Measurements from ENCODE around the gene FBXW4.
"Not testable (repeated sequence)": the region's sequence is repeated elsewhere in the genome, so short reads cannot be mapped to it uniquely, and the experiment has no call there.

The FBXW4 gene

DNA sequence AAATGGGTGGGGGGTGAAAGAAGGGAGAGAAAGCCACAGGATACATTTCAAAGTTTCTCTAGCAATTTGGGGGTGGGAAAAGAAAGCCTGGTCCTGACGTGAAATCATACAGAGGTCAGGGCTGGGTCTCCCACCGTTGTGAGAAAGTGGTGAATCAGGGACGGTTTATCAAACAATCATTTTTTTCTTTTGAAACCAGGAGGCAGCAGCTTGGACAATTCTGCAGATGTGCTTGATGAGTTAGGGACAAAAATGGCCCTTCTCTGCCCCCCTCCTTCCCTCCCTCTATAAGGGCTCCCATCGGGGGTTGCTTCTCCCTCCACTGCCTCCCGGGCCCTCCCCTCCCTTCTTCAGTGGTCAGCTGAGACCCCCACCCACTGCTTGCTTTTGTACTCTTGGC, 43.6 kb downstream of the FBXW4 start:
- no peak for DNase-seq

DNA sequence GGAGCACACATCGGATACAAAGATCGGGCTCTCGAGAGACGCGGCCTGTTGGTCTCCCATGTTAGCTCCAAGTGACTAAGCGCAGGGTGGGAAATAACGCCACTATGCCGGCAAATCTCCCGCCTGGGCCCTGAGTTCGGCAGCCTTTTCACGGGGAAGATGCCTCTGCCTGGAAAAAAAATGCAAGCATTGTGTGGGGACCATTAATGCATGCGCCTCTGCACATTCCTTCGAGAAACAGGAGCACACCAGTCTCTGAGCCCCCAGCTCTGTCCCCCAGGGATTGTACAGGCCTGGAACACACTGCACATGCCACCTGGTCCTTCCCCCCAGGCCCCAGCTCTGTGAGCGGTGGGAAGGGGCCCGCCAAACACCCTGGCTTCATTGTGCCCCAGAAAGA, 44.1 kb downstream of the FBXW4 start:
- DNase-seq, result no peak

DNA sequence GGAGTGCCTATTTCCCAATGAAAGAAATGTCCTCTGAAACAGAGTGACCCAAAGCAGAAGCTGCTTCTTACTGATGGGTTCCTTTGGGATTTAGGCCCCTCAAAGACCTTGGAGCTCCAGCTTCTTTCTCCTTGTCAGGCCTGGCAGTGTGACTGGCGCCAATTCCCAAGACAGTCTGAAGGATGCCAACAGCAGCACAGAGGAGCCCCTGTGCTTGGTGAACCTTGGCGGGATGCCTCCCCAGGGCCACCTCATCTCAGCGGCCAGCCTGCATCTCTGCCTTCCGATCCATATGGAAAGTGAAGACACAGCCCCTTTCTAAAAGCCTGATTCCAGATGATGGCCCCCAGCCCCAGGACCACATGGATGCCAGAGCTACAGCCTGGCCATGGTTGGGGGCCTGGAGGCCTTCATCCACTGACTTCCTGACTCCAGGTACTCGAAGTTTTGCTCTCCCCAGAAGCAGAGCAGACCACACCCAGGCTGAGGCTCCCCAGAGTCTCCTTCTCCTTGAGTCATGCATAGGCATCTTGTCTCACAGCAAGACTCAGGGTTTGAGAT, 45.4 kb downstream of the FBXW4 start:
- DNase-seq, result no peak

DNA sequence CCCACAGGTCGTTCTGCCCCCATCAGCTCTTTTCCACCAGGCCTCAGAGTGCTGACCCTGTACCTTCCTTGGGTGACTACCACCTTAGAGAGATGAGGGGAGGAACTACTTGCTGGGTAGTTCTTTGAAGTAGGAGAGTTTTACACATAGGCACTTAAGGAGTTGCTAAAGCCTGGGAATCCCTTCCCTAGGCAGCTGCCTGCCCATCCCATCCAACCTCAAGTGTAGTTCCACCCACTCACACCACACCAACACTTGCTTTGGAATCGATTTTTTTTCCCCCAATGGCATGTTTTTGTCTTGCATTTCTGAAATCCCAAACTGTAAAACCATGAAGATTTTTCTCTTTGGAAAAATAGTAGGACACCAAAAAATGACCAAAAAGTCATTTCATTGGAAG, 47.7 kb downstream of the FBXW4 start:
- no peak for DNase-seq

DNA sequence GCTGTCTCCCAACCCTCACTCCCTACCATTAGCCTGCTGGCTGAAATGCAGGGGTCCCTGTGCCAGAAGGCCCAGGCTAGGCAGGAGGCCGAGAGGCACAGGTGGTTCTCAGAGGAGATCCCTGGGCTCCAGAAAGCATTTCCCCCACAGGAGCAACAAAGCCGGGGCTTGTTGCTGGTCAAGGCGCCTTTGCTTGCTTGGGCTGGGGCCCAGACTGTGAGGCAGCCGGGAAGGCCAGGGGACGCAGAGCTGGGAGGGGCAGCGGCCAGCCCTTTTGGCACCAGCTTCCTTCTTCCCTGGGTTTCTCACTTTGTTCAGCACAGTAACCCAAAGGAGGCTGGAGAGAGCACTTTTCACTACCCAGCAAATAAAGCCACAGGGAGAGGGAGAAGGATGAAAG, 48.6 kb downstream of the FBXW4 start:
- no peak for DNase-seq

DNA sequence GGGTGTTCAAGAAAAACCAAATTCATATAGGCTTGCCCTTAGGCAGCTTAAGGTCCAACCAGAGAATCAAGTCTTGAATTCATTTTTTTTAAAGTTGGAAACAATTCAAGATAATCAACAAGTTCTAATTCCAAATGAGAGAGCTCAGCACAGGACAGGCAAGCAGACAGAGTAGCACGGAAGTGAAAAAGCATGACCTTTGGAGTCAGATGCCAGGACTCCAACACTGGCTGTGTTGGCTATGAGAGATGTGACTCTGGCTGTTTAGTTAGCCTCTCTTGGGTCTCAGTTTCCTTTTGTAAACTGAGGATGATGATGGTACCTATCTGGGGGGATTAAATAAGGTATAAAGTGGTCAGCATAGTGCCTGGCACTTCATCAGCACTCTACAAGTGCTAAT, 49.3 kb downstream of the FBXW4 start:
- DNase-seq, result no peak

DNA sequence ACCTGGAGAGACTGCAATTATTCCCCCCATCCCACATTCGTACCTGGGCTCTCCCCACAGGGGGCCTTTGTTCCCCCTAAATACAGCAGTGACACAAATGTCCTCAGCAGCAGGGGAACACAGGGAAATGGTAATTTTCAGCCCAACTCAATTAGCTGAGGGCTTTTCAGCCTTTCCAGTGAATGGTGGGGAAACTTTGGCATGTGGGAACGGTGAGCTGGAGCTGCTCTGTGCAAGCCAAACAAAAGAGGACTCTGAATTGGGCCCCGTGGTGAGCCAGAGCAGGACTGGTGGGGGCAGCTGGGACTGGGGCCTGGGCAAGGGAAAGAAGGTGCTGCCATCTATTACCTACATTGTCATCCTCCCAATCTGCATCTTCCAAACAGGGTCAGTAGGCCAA, 51.0 kb downstream of the FBXW4 start:
- no peak for DNase-seq

DNA sequence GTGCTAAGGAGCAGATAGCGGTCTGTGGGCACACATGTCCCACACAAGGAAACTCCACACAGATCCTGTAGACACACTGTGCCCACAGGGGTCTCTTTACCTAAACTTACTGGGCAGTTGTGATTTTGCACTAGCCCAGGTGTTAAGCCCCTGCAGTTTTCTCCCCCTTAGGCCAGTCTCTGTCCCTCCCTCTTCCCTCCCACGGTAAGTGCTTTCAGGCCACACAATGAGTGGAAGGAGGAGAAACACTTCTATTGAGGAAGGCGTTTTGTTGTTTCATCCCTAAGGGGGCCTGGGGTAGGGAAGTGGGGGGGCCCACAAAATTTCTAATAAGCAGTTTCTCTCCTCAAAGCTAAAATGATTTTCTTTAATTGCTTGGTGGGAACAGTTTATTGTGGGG, 51.4 kb downstream of the FBXW4 start:
- DNase-seq, result no peak

DNA sequence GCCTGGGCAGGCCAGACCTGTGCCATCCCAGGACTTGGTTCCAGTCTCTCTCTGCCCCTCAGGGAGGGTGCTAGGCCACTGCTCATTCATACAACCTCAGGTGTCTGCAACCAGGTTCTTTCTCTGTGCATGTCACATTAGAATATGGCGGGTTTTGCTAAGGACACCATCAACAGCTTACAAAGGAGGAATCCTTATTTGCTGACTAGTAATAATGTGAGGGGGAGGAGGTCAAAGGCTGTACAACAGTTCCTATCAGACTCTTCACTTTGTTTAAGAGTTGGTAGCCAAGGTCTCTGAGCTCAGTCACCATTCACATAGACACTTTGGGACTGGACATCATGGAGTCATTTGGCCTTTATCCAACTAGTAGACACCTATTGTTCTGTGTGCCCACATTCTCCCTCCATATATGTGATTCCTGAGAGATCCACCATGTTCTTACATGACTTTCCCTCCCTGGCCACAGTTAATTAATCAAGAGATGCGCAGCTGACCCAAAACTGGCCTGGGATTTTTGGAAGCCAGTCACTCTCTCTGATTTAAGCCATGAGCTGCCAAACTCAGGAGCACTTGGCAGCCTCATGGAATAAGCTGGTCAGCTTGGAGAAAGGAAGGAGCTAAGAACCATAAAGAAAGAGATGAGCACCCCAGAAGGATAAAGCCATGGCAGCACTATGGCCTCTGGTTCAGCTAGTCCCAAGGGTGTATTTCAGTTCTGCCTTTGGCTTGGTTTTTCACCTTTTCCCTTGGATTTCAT, 55.6 kb downstream of the FBXW4 start:
- DNase-seq, result no peak

DNA sequence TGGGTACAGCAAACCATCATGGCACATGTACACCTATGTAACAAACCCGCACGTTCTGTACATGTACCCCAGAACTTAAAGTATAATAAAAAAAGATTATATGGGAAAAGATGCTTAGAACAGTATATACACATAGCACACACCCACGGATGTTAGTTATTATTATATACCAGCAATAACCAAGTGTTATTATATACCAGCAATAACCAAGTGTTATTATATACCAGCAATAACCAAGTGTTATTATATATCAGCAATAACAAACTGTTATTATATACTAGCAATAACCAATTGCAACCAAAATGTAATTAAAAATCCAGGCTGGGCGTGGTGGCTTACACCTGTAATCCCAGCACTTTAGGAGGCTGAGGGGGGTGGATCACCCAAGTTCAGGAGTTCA, 61.5 kb downstream of the FBXW4 start:
- DNase-seq, result not testable (repeated sequence)

DNA sequence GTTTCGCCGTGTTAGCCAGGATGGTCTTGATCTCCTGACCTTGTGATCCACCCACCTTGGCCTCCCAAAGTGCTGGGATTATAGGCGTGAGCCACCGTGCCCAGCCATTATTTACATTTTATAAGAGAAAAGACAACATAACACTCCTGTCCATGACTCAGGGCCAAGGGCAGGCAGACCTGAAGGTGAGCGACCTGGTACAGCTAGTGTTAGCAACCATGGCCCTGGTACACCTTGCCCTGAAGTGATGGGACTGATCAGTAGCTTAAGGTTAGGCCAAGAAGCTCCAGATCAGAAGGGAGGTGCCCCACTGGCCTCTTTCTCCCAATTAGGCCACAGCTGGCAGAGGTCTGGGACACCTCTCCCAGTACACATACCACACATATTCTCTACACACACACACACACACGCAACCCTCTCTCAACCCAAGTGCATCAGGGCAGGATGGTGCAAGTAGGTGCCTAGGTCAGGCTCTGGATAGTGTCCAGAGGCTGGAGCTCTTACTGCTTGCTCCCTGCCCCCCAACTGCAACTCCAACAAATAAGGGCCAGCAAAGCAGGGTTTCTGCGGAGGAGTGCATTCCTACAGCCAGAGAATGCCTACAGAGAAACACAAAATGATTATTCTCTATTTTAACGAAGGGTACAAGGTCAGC, 63.0 kb downstream of the FBXW4 start:
- no peak for DNase-seq

DNA sequence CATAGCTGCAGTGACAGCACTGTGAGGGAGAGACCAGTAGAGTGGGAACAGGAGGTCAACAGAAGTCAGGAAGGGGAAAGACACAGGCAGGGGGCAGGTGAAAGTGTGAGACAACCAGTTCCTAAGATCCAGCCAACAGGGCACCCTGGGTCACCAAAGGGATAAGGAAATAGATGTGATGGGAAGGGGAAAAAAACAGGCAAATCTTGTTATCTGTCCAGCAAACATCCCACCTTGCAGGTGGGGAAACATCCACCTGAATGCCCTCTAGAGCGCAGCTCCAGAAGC, 64.4 kb downstream of the FBXW4 start:
- DNase-seq, result no peak

DNA sequence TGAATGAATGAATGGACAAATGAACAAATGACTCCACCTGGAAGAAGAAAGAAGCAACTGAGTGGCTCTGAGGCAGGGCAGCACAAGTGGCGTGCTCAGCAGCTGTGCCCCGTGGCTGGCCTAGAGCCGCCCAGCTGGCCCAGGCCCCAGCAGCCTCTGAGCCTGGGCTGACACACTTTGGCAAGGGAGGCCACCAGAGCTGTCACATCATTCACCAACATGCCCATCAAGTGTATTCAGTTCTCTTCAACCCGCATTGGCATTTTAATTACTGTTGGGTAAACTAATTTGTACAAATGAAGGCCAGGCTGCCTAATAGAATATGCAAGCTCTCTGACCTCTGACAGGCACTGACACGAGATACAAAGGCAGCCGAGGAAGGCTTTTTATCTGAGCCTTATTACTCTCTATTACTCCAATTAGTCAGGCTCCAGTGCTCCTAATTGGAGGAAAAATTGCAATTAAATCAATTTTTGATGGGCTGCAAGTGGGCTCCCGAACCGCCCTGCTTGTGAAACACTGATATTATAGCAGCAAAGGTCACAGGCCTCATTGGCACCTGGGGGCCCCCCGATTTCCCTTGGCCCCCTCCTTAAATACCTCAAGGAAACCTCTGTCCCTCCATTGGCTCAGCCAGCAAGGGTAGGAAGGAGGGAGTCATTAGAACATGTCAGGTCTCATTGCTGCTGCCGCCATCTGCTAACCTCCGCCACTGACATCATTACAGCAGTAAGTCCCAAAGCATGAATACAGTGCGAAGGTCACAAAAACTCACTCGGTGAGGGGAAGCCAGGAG, 64.9 kb downstream of the FBXW4 start:
- no peak for DNase-seq

DNA sequence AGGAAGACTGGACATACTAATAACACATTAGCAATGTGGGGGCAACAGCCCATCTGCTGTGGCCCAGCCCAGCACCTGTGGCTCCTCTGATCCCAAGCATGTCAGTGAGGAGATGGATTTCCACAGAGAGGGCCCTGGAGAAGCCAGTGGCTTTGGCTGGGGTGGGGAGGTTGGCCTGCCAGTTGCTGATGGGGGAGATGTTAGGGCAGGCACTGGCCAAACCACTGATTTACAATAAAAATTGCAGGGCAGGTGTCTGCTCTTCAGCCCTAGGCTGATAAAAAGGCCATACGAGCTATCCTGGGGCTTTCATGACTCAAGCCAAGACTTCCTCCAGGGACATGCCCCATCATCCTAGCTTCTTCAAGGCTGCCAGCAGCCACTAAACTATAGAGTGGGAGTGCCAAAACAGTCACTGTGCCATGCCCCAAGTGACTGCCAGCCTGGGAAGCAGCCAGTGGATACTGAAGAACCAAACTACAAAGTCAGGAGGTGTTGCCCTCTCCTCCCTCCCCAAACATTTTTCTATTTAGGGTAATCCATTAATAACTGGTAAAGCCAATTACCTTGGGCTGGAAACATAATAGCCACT, 69.1 kb downstream of the FBXW4 start:
- no peak for DNase-seq

DNA sequence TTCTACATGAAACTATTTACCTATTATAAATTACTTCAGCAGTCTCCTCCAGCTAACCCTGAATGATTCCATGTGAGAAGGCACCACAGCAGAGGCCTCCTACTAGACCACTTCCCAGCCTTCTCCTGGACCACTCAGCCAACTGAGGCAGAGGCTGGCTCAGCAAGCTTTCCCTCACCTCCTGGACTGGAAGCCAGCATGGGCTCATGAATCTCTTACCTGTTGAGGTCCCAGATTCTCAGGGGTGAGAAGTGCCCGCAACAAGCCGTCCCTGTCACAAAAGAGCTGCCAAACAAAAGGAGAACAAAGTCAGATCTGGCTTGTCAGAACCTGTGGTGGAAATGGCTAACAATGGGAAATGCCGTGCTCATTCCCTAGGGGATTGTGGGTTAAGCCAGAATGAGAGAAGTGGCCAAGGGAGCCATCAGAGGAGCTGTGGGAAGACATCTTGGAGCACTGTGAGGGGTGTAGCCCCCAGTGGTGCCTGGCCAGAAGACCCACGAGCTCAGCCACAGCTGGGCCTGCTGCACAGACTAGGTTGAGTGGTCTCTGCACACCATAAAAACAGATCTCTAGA, 70.4 kb downstream of the FBXW4 start:
- DNase-seq, result no peak

DNA sequence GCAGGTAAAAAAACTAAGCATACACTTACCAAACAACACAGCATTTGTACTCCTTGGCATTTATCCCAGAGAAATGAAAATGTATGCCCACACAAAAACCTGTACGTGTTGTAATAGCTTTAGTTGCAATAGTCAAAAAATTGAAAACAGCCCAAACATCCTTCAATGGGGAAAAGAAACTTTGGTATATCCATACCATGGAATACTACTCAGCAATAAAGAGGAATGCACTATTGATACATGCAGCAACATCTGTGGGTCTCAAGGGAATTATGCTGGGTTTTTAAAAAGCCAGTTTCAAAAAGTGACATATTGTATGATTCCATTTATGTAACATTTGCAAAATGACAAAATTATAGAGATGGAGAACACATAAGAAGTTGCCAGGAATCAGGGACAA, 71.4 kb downstream of the FBXW4 start:
- no peak for DNase-seq

DNA sequence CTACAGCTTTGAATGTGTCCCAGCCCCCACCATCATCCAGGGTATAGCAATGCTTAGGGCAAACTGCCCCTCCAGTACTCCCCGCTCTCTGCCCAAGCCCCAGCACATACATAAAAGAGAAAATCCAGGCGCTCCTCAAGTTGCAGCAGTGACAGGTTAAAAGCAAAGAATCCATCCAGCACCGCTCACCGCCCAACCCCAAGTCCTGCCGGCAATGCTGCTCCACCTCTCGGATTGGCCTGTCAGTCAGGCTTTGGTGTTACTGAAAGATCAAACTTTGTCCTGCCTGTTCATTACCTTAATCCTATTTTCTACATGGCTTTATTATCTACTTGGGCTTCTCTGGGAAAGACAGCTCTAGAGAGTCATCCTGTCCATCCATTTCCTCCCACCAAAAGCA, 75.0 kb downstream of the FBXW4 start:
- no peak for DNase-seq

DNA sequence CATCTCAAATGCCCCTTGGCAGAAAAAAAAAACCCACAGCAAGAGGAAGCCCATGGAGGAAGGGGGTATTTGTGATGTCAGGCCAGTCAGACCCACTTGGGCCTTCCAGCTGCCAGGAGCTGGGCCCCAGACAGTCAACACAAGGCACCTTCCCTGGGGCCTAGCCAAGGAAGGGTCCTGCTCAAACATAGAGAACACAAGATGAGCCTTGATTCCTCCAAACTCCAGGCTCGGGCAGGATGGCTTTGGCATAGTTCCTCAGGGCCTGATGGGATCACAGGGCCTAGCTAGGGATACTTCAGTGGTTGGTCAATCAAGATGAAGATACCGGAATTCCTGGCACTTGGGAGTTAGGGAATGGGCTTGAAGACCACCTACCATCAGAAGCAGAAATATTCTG, 76.1 kb downstream of the FBXW4 start:
- DNase-seq, result no peak

DNA sequence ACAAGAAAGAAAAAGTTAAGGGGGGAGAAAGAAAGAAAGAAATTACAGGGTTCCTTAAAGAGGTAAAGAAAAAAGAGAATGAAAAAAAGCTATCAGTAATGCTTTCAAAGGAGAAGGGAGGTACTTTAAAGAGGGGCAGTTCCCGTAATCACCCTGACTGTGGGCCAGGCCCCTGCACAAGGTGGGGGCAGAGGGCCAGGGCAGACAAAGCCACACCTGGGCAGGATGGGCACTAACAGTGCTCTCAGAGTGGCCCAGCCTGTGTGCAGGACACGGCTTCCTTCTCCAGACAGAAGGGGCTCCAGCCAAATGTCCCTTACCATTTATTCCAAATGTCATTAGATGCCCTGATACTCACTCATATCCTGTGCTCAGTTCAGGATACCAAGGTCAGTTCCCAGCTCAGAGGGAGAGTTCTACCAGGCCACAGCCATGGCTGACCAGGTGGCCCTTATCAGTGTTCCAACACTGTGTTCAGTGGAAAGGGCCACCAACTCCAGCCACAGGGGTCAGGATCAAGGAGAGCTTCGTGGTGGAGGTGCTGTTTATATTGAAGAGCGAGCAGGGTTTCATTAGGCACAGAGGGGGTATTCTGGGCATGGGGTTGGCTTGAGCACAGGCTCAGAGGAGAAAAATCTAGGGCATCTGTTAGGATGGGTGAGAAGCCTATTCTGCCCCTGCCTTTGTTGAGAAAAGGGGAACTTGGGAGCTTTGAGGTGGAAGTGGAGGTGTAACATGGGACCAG, 77.0 kb downstream of the FBXW4 start:
- DNase-seq, result no peak

DNA sequence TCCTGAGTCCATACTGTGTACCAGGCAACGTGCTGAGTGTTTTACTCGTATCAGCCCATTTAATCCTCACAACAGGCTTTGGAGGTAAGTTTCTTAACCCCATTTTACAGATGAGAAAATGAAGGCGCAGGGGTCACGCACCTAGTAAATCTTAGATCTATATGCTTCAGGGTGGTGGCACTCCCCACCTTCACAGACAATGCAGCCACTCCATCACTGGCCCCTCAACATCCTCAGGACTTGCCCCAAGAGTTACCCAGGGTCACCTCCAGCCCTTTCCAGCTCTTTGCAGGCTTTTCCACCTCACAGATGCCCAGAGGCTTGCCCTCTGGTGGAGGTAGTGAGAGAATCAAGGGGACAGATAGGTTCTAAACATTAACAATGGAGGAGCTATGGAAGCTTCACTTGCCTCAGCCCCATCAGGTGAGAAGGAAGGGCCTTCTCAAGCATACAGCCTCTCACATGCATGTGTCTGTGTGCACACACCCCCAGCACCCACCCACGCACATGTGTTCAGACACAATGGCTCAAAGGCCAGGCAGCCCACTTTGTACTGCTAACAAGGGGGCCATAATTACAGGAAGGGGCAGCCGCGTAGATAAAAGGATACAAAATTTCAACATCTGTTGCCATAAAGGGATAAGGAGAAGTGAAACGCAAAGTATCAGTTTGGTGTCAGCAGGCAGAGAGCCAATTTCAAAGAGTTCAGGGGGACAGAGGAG, 77.7 kb downstream of the FBXW4 start:
- no peak for DNase-seq

DNA sequence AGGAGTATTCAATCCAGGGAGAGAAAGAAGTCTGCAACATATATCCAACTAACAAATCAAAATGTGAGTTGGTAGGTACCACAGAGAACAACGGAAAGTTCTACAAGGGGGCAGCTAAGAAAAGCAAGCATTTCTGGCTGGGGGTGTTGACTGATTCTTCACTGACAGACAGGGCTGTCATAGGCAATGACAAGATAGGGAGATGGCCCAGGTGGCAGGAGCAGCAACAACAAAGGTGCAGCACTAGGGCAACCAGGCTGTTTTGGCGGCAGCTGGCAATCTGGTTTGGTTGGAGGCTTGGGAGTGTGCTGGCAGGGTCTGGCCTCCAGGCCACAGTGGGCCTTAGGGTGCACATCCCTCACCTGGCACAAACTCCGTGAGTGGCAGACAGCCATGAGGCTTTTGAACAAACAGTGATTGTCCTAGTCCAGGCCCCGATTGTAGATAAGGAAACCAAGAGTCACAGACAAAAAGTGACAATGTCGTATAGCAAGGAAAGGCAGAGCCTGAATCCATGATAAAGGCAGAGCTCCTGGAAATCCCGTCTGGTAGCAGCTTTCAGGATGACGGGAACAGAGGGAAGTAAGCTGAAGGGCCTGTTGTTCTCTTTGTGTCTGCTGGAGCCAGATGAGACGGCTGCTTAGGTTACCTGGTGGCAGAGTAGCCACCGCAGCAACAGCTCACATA, 78.4 kb downstream of the FBXW4 start:
- no peak for DNase-seq
